ENCODE data around the gene SP2. TPM values are rescaled to one million over a fixed set of nuclear protein-coding genes. Genes with fewer than 3 reads are reported as not detected.

Gene SP2
- total RNA-seq, 1 experiment from 2014 or later = 3.9 TPM

- TF ChIP-seq EZH2phosphoT487 (IDR thresholded peaks at IDR 0.05; ENCODE audit: borderline replicate concordance, low read length) = no peak
- TF ChIP-seq CTCF (conservative IDR thresholded peaks at IDR 0.05; ENCODE audit: low read depth, low read length) = no peak
- no peak for TF ChIP-seq EZH2 (IDR thresholded peaks at IDR 0.05; ENCODE audit: low read length, unreplicated experiment)
- Histone ChIP-seq H3K36me3 (ENCODE audit: low read depth, low read length) (no peaks in the 10 kb centered on the region), H3K27me3 (ENCODE audit: low read length) (no peaks in the 10 kb centered on the region), H3K9me3 (ENCODE audit: low read length) (no peaks in the 10 kb centered on the region), H2AFZ (ENCODE audit: low read length) (no peak overlapping the region), H3F3A (ENCODE audit: low read length, unreplicated experiment) (peaks cover 6% of the 10 kb centered on the region), H3K4me3 (ENCODE audit: low read length) (no peak overlapping the region), H3K9me2 (replicated peaks; ENCODE audit: low read length) (no peaks in the 10 kb centered on the region), H3K27ac (ENCODE audit: low read length) (no peak overlapping the region), H3K9ac (ENCODE audit: low read length) (no peak overlapping the region), H3K79me2 (ENCODE audit: low read length) (no peaks in the 10 kb centered on the region), H4K20me1 (ENCODE audit: low read length) (no peaks in the 10 kb centered on the region), H3K4me1 (ENCODE audit: insufficient read depth, low read length) (peaks cover 28% of the 10 kb centered on the region), H3K4me2 (ENCODE audit: low read length) (no peak overlapping the region)
- no peak for DNase-seq
- BruUV-seq (replicated peaks) = no TSS peak
- intact Hi-C loops (cut with micrococcal nuclease) = no loop called here
- no peak for ATAC-seq
- POLR2A ChIA-PET (ENCODE audit: unreplicated experiment) = no interaction called here
- CTCF ChIA-PET = no interaction called here
These were observed 29.1 kb upstream of the SP2 start for GRCh38 chr17:47866941-47867340.

DNA sequence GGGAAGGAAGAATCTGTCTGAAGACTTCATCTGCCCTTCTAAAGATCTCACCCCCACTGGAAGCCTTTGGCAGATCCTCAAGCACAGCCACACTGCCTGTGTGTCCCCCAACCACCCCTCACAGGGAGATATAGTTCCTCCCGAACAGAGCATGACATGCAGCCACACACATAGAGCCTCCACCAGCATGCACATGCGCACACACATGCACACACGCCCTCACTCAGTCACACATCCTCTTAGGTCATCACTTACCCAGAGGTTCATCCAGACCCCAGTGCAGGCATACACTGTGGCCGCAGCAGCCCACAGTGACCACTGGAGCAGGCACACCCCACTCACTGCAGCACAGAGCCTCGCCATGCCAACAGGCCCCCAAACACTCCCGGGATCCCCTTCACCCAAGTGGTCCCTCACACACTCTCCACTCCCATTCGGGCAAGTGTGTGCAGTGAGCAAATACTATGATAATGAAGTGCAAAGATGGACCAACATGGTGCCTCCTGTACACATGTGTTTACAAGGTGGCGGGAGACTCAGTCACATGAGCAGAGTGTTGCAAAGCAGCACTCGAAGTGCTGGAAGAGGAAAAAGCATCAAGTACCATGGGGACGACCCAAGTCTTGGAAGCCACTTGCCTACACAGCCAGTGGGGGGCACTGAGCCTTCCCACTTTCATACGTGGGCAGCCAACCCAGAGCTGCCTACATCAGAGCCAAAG lies 28.1 kb upstream of the SP2 start:
- ATAC-seq (no peak), DNase-seq (no peak)
- H3K4me1 ChIP-seq (ENCODE audit: insufficient read depth, low read length) = peaks cover 21% of the 10 kb centered on the region
- H3K36me3 ChIP-seq (ENCODE audit: low read depth, low read length) = no peaks in the 10 kb centered on the region
- TF ChIP-seq EZH2 (IDR thresholded peaks at IDR 0.05; ENCODE audit: low read length, unreplicated experiment) = no peak
- TF ChIP-seq CTCF (conservative IDR thresholded peaks at IDR 0.05; ENCODE audit: low read depth, low read length) = no peak
- no peak for TF ChIP-seq EZH2phosphoT487 (IDR thresholded peaks at IDR 0.05; ENCODE audit: borderline replicate concordance, low read length)
- H4K20me1 ChIP-seq (ENCODE audit: low read length) = no peaks in the 10 kb centered on the region
- H3K79me2 ChIP-seq (ENCODE audit: low read length) = no peaks in the 10 kb centered on the region
- H3K27me3 ChIP-seq (ENCODE audit: low read length) = no peaks in the 10 kb centered on the region
- ChIA-PET POLR2A (ENCODE audit: unreplicated experiment) (no interaction called here), CTCF (no interaction called here)
- no peak overlapping the region for H3K4me3 ChIP-seq (ENCODE audit: low read length)
- H3K9me2 ChIP-seq (replicated peaks; ENCODE audit: low read length) = no peaks in the 10 kb centered on the region
- no peak overlapping the region for H3K27ac ChIP-seq (ENCODE audit: low read length)
- intact Hi-C loops (cut with micrococcal nuclease) = no loop called here
- no peak overlapping the region for H3K4me2 ChIP-seq (ENCODE audit: low read length)
- BruUV-seq (replicated peaks) = no TSS peak
- peaks cover 6% of the 10 kb centered on the region for H3F3A ChIP-seq (ENCODE audit: low read length, unreplicated experiment)
- no peaks in the 10 kb centered on the region for H3K9me3 ChIP-seq (ENCODE audit: low read length)
- H2AFZ ChIP-seq (ENCODE audit: low read length) = no peak overlapping the region
- no peak overlapping the region for H3K9ac ChIP-seq (ENCODE audit: low read length)

GRCh38 chr17:47869114-47869513 lies 26.9 kb upstream of the SP2 start:
- CTCF ChIA-PET = interaction anchor here (0.6 kb wide), 1 partner anchor 88 kb away, joined by 3 read pairs; the partner anchor contains the start of gene PRR15L

More at GRCh38 chr17:47869114-47869513, 26.9 kb upstream of the SP2 start:
- no peak overlapping the region for H3K27ac ChIP-seq (ENCODE audit: low read length)
- DNase-seq = no peak
- no peaks in the 10 kb centered on the region for H3K9me2 ChIP-seq (replicated peaks; ENCODE audit: low read length)
- ATAC-seq = no peak
- peaks cover 4% of the 10 kb centered on the region for H3F3A ChIP-seq (ENCODE audit: low read length, unreplicated experiment)
- no peak overlapping the region for H3K4me2 ChIP-seq (ENCODE audit: low read length)
- TF ChIP-seq CTCF (conservative IDR thresholded peaks at IDR 0.05; ENCODE audit: low read depth, low read length) (no peak), EZH2phosphoT487 (IDR thresholded peaks at IDR 0.05; ENCODE audit: borderline replicate concordance, low read length) (no peak), EZH2 (IDR thresholded peaks at IDR 0.05; ENCODE audit: low read length, unreplicated experiment) (no peak)
- BruUV-seq (replicated peaks) = no TSS peak
- H3K27me3 ChIP-seq (ENCODE audit: low read length) = no peaks in the 10 kb centered on the region
- H3K36me3 ChIP-seq (ENCODE audit: low read depth, low read length) = no peaks in the 10 kb centered on the region
- no peaks in the 10 kb centered on the region for H3K79me2 ChIP-seq (ENCODE audit: low read length)
- intact Hi-C loops (cut with micrococcal nuclease) = no loop called here
- H3K9ac ChIP-seq (ENCODE audit: low read length) = no peak overlapping the region
- H4K20me1 ChIP-seq (ENCODE audit: low read length) = no peaks in the 10 kb centered on the region
- no peak overlapping the region for H3K4me3 ChIP-seq (ENCODE audit: low read length)
- POLR2A ChIA-PET (ENCODE audit: unreplicated experiment) = no interaction called here
- peaks cover 15% of the 10 kb centered on the region for H3K4me1 ChIP-seq (ENCODE audit: insufficient read depth, low read length)
- no peaks in the 10 kb centered on the region for H3K9me3 ChIP-seq (ENCODE audit: low read length)
- no peak overlapping the region for H2AFZ ChIP-seq (ENCODE audit: low read length)
